HG03442 (cell line): ENCODE measurements around the gene COPZ1.
"Not testable (repeated sequence)": the region's sequence is repeated elsewhere in the genome, so short reads cannot be mapped to it uniquely, and the experiment has no call there.

ENCODE experiments used
- ATAC-seq: cut with Tn5 transposase; IDR thresholded peaks from one replicate; pipeline ENCODE4 v1.9.1; 2021; ENCODE audit warnings: mild to moderate bottlenecking, moderate library complexity; ENCODE audit not compliant: unreplicated experiment

COPZ1 gene

GRCh38 chr12:54331461-54331860 lies 6.5 kb downstream of the COPZ1 start:
- ATAC-seq = no peak

DNA sequence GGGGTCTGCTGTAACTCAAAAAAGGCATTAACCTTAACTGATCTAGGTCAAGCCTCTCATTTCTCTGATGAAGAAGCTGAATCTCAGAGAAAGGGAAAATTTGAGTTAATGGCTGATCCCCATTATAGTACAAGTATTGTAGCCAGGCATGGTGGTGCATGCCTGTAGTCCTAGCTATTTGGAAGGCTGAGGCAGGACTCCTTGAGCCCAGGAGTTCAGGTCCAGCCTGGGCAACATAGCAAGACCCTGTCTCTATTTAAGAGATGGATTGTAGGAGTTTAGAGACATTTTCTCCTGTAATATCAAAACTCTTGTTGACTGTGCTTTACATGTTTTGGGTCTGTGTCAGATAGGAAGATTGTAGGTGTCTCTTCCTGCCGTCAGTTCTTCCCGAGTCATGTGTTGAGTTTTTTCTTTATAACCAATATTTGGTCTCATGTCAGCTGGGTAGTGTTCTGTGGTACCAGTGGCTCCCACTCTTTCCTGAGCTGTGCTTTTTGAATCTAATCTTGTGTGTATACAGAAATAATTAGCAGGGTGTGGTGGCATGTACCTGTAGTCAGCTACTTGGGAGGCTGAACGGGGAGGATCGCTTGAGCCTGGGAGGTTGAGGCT lies 8.6 kb downstream of the COPZ1 start:
- no peak for ATAC-seq

- ATAC-seq = no peak
These were observed 12.4 kb downstream of the COPZ1 start for GRCh38 chr12:54337280-54337842.

DNA sequence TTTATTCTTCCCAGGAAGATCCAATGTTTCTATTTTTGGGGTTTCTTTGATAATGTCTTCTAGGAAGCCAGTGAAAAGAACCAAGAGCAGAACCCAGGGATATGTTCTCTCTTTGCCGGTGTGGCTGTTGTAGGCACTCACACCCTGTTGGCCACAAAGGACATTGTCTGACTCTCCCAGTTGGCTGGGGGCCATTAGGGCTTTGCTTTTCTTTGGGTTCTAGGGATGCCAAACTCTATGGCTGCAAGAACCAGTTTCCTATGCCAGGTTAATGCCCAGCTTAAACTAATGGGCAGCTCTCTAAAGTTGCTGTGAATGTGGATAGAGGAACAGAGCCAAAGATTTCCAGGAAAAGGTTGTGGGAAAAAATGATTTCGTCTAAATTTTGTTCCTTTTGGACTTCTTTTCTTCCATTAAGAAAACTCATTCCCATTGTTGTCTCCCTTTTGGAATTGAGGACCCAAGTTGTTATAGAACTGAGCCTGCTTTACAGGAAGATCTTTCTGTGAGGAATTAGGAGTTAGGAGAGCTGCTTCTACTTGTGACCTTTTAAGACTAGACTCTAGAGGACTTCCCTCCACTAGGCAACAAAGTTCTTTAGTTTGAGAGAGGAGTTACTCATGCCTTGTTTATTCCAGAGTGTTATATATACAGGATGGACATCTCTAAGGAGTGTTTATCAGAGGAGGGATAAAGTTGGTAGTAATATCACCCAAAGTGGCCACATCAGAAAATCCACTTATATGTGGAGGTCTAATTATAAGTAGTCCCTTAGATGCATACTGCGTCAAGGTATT lies 13.1 kb downstream of the COPZ1 start:
- ATAC-seq = no peak

DNA sequence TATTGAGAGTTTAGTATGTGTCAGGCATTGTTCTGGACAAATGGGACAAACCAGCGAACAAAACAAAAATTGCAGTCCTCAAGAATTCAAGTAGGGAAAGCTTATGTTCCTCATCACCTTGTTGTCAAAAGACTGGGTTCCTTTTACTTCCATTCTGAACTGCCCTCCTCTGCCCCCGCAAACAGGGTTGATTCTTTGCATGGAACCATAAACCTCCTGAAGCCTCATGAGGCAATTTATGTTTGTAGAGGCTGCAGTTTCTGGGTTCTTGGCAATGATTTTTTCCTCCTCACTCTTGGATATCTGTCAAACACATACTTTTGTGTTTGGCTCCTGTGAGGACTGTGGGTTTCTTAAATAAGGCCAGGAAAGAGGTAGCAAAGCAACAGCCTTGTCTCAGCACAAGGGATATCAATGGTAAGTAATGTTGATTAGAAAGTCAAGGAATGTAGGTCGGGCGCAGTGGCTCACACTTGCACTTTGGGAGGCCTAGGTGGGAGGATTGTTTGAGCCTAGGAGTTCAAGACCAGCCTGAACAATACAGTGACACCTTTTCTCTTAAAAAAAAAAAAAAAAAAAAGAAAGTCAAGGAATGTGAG lies 13.9 kb downstream of the COPZ1 start:
- ATAC-seq = no peak

- ATAC-seq = no peak
These were observed 15.9 kb downstream of the COPZ1 start for GRCh38 chr12:54340846-54341245.

GRCh38 chr12:54341378-54342300 lies 16.7 kb downstream of the COPZ1 start:
- no peak for ATAC-seq

DNA sequence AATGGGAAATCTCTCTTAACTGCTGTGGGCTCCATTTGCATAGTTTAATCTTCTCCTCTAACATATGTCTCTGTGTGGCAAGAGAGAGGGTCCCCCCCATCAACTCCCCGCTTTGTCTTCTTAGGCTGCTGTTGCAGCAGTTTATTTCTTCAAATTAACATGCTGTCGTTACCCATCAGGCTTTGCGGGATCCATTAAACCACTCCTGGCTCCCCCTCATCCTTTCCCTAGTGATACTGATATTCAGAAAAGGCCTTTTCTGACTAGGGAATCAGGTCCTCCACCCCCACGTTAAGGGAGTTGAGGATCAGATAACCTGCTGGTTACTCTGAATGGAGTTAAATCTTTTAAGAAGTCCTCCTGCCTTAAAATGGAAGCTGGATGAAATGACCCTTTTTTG lies 24.1 kb downstream of the COPZ1 start:
- ATAC-seq = no peak

- ATAC-seq = no peak
These were observed 24.7 kb downstream of the COPZ1 start for GRCh38 chr12:54349679-54350078.

DNA sequence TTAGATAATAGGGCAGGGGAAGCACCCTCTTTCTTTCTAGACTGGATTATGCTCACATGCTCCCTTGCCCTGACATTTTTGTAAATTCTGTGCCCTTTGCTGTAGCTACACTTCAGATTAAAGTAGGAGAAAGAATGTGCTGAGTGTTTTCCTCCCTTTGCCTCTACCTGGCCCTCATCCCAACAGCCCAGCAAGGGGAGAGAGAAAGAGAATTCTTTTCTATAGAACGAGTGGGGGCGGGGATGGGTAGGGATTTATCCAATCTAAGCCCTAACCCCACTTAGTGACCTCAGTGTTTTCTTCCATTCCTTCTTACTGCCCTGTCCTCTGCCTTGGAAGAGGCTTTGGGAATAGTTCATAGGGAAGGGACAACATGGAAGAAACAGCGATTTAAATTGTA lies 25.8 kb downstream of the COPZ1 start:
- ATAC-seq = no peak

DNA sequence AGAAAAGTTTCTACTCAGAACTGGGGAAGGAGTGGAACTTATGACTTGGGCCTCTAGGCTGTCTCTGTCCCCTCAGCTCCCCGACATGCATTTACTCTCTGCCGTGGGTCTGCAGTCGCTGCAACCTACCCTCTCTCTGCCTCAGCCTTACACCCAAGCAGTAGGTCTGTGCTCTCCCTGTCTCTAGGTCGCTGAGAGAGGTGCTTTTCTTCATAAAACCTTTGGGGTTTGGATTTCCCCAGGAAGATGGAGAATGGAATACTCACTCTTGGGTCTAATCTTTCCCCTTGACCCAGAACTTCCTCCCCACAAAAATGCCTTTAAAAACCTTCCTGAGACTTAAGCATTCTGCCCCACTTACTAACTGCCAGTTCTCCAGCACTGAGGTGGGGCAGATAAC lies 26.4 kb downstream of the COPZ1 start:
- ATAC-seq = no peak

DNA sequence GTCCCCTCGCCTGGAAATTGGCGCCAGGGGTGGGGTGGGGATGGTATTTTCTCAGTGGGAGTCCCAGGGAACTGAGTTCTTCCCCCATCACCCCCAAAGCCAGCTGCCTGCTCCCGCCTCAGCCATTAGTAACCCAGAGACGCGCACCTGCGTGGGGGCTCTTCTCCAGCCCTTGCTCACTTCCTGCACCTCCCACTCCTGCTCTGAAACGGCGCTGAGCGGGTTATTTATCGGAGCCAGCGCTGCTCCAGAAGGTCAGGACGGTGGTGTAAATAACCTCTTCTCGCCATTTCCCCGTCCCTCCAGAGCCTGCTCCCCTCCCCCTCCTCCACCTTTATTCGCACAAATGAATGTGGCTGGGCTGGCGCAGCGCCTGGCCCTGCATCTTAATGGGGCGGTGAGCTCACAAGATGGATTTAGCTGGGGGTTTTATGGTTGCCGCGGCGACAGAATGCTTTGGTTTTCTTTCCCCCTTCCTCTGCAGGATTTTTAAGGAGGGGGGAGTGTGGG lies 27.1 kb downstream of the COPZ1 start:
- no peak for ATAC-seq

DNA sequence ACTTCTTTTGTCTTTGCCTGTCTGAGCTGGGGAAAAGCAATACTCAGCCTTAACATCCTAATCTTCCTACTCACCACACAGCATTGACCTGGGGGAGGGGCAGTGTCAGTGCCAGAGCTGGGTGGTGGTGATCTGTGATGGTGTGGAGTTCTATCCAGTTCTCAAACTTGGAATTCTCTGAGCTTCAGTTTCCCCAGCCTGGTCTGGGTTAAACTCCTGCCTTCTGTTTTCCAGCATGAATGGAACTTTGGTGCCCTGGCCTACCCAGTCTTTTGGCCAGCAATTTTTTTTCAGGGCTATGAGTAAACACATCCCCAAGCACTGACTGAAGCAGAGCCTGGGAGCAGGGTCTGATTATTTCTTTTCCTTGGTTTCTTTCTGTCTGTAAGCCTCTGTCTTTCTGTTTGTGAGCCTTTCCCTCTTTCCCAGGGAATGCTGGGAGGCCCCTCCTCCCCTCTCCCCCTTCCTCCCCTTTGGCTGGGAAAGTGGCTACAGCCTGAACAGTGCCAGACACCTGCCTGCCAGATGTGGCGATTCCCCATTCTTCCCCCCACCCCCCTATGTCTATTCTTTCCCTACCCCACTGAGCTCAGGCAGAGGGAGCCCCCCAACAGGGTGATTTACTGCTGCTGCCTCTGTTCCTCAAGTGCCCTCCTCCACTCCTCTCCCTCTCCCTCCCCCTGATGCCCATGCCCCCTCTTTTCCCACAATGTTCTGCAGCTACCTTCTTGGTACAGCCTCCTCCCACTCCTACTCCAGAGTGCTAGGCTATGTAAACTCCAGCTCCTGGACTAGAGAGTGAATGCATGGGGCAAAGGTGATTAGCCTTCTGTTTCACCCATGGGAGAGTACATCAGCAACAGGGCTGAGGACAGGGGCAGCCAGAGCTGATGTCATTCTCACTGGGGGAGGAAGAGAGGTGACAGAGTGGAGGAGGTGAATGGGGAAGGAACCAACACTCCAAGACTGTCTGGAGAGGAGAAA lies 28.3 kb downstream of the COPZ1 start:
- ATAC-seq = no peak

DNA sequence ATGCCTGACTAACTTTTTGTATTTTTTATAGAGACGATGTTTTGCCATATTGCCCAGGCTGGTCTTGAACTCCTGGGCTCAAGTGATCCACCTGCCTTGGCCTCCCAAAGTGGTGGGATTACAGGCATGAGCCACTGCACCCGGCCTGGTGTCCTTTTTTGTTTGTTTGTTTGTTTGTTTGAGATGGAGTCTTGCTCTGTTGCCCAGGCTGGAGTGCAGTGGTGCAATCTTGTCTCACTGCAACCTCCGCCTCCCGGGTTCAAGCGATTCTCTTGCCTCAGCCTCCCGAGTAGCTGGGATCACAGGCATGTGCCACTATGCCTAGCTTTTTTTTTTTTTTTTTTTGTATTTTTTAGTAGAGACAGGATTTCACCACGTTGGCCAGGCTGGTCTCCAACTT lies 29.3 kb downstream of the COPZ1 start:
- not testable (repeated sequence) for ATAC-seq

GRCh38 chr12:54355104-54355815 lies 30.3 kb downstream of the COPZ1 start:
- no peak for ATAC-seq

DNA sequence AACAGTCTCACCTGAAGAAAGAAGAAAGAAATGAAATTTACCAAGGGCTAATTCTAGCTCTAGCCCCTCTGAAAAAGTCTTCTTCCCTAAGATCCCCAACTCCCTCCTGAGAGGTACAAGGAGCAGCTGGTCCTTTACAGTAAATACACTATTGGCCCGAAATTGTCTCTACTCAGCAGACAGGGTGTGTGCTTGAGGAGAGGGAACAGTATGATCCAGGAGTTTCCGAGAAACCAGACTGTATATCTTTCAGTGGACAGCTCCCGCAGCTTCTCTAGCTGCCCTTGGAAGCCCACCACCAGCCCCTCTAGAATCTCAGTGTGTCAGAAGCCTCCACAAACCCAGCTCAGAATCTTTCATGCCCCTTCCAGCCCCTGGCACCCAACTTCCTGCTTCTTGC lies 31.3 kb downstream of the COPZ1 start:
- ATAC-seq = no peak

- no peak for ATAC-seq
These were observed 32.0 kb downstream of the COPZ1 start for GRCh38 chr12:54356951-54357356.

DNA sequence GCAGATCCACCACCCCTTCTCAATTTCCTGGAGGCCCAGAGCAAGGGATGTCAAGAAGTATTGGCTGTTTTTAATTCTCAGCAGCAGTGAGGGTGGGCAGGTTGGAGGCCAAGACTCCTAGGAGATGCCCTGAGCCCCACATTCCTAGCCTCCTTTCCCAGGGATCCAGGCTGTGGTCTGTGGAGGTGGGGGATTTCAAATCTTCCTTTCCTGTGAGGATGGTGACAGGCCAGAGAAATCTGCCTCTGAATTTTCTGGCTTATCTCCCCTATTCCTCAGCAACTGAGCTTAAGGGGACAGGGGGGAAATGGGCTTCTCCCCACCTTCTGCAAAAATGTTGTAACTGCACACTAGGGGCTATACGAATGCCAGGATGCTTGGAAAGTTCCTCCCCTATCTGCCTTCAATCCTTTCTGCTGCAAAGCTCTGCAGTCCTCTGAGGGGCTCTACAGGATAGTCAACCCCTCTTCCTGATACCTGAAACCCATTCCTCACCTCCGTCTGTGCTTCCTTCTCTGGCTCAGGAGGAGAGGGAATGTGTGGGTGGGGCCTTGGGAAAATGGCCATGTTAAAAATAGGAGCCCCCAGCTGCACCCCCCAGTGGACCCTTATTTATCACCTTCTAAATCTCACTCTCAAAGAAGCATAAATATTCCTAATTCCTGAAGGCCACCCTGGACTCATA lies 32.7 kb downstream of the COPZ1 start:
- ATAC-seq = no peak
